HG03064 (cell line): ENCODE measurements around the gene MCC.

Source experiments
- ATAC-seq: cut with Tn5 transposase; IDR thresholded peaks from one replicate; pipeline ENCODE4 v1.9.1; 2021; ENCODE audit warnings: low read depth; ENCODE audit not compliant: unreplicated experiment

Gene MCC

DNA sequence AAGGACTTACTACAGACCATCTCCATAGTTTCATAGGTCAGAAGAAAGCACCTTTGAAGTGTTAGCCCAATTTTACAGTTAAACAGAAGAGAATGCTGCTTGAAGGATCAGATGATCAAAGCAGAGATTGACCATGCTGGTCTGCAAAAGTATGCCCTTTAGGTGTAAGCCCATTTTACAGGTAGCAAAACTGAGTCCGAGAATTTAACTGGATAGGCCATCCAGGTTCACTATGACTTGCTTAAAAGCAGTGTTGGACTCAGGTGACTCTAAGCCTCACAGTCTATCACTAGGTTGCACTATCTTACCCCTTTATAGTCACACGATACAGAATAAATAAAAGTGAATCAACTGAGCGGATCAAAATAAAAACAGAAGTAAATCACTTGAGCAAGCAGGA is 299.0 kb downstream of the MCC start:
- ATAC-seq = no peak

DNA sequence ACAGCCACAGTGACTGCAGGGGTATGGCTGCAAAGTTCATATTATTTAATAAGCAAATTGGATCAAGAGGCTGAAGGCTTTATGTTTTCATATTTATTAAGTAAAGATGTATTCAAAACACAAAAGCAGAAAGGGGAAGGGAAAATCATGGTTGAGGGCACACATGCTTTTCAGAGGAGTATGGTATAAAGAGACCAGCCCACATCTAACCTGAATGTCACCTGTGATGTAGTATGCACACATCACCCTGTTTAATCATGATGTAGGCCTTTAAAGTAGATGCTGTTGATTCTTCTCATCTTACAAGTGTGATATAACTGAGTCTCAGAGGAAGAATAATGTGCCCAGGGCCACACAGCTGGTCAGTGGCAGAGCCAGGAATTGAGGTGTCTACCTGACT is 299.8 kb downstream of the MCC start:
- ATAC-seq = no peak

DNA sequence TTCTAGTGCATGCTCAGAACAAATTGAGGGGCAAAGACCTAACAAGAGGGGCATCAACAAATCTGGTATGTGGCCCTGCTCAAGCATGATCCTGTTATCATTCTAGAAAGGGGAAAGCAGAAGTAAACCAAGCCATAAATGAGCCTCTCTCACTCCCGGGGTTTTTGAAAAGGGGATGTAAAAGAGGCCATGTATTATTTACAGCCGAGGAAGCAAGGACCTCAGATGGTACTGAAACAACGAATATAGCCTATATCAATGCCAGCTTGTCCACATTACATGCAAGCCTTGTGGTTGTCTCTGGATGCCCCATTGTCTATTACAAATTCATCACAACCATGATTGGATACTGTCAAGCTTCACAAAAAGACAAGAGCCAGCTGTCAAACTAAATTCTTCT is 300.3 kb downstream of the MCC start:
- ATAC-seq = no peak

DNA sequence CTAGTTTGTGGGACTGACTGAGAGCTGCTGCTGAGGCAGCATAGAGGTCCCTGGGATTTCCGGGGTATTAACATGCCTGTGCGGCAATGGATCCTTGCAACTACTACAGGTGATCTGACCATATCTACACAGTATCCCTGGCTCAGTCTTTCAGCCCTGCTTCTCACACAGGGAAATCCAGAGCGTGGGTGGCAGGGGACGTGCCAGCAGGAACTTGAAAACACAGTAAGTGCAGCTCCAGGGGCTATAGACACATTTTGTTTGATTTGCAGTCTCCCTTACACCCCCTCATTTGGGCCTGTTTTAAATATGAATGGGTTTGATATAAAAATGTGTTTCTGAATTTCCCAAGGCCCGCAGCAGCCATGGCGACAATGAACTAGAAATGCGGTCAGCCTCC is 302.2 kb downstream of the MCC start:
- ATAC-seq = no peak

DNA sequence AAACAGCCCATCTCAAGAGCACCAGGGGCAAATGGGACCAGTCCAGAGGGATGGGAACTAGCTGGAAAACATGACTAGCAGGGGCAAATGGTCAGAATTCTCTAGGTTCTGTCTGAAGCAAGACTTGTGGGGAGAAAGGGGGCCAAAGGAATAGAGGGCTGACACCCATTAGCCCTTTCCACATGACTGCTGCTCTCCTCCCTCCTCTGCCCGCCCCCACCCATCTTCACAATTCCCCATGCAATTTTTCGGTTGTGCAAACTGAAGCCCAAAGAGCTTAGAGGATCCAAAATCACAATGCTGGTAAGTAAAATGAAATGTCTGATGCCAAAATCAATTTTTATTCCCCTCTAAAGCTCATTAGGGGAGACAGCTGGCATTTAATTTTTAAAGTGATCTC is 304.6 kb downstream of the MCC start:
- ATAC-seq = no peak

DNA sequence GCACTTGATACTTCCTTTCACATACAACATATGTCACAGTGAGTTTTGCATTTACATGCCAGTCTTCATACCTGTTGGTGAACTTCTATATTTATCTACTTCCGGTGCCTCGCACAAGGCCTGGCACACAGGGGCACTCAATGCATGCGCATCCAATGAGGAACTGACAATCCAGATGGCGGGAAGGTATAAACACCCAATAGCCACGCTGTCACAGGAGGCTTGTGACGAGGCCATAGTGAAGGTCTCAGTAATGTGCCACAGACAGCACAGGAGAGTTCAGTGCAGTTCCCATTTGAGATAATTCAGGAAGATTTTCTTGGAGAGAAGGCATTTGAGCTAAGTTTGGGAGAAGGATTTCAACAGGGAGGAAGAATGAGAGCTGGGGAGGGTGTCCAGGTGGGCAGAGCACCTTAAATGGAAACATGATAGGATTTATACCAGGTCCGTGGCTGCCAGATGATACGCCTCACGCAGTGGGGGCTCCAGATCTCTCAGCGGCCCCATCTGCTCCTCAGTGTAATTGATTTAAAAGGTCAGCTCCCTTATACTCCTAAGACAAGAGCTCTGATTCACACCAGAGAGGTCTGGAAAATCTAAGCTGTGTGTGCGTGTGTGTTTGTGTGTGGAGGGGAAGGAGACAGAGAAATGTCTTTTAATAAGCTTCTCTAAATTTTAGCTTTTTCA is 305.5 kb downstream of the MCC start:
- no peak for ATAC-seq

DNA sequence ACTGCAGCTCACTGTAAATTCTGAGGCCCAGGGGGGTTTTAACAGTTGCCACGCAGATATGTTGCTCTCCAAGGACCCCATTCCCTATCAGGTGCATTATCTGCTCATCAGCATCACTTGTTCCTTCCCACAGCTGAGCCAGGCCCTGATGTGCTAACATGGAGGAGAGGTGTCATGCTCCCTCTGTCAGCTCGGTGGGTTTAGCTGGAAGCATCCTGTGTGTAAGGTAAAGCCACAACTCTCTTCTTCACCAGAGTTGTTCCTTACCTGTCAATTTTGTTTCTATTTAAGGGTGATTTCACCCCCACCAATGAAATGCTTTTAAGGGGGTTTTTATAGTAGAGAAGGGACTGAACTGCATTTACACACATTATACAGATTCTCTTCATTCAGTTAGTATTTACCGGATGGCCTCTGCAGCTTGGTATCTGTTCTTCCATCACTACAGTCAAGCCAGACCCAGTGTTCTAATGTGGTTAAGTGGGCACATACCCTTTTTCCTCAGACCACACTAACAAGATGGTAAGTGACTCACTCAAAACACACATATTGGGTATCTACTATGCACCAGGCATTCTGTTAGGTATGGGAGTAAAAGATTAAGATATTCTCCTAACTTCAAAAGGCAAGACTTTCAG is 306.3 kb downstream of the MCC start:
- no peak for ATAC-seq

DNA sequence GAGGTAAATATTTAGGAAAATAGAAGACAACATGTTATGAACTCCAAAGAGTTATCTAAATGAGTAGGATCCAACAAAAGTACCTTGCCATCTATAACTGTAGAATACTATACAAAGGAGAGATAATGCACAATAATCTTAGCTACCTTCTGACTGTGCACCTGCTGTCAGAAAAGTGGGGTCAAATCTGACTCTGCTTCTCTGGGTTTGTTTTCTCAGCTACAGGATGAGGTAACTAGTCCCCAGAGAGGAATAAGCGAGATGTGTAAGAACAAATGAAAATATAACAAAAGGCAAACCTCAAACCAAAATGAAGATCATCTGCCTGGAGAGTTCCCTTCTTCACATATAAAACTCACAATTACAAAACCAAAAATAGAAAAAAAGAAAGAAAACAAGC is 306.8 kb downstream of the MCC start:
- no peak for ATAC-seq

DNA sequence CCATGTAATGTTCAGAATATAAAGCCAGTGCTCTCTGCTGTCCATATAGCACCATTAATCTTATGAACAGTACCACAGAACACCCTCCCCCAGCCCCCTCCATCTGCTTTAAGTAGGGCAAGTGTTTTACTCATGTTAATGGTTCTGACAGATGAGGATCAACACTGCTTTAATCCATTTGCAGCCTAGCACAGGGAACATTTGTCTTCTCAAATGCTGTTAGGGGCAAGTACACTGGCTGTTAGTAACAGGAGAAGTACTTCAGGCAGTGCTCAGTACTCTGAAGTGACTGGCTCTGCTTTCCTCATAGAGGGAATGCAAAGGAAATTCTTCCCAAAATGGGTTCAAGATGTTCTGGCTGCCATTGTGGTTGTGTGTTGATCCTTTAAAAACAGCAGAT is 309.1 kb downstream of the MCC start:
- no peak for ATAC-seq

DNA sequence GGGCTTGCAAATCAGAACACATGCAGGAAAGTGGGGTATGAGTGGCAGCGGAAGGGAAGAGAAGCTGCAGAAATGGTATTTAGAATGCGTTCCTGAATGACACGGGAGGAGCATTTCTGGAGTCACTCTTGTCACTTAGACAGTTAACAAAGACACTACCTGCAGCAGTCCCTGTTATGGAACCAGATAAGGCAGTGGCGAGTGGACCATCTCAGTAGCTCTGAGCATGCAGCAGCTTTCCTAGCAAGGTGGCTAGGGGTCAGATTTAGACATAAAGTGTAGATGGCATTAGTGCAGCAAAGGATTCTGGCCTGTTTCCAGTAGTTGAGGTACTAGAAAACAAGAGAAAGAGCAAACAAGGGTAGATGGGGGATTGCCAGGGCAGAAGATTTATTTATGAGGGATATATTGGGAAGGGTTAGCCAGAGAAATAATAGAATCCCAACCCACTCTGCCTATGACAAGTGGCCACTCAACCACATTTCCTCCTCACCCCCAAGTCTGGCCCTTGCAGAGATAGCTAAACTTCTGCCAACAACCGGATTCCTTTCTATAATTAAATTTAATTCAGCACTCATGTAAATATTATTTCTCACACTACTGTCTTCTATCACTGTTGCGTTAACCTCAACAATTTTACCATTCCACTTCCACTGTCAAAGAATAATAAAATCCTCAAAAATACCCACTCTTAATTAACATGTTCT is 310.0 kb downstream of the MCC start:
- no peak for ATAC-seq

DNA sequence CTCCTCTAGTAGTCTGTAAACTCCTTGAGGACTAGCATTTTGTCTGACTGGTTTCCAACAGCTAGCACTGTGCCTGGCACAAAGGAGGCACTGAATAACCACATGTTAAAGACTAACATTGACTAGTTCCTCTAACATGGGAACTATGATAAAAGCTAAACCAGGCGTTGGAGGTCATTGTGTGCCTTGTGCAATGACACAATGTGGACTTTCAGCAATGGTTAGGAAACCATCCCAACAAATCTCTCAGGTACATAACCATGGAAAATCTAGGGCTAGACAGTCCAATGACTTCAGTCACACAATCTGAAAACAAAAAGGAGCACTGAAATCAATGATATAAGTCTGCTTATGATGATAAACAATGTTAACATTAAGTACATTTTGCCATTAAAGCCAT is 311.0 kb downstream of the MCC start:
- no peak for ATAC-seq

DNA sequence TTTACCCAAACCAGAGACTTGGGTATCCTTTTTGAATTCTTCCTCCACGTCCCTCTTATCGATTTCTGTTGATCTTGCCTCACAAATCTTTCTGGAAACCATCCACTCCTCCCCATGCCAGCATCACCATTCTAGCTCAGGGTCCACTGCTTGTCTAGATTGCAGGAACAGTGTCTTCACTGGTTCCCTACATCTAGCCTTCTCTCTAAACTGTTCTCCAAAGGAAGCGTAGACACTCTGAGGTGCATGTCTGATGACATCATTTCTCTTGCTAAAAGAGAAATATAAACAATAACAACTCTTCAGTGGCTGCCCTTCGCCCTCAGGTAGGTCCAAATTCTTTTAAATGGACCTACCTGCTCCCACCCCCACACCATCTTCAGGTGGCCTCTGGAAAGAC is 311.5 kb downstream of the MCC start:
- no peak for ATAC-seq

DNA sequence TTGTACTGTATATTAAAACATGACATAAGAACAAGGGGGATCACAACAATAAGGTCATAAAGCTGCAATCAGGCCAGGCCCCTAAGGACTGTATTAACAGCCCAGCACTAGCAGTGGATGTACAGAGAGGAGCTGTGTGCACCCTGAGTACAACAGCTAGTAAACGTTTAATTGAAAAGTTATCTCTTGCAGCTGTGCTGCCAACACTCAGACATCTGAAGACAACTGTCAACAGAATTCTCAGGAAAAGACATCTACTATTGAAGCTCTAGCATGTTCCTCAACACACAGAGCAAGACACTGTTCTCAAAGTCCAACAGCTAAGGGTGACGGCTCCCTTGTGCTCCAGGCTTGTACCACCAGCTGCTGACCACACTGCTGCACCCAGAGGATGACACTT is 312.1 kb downstream of the MCC start:
- ATAC-seq = no peak

DNA sequence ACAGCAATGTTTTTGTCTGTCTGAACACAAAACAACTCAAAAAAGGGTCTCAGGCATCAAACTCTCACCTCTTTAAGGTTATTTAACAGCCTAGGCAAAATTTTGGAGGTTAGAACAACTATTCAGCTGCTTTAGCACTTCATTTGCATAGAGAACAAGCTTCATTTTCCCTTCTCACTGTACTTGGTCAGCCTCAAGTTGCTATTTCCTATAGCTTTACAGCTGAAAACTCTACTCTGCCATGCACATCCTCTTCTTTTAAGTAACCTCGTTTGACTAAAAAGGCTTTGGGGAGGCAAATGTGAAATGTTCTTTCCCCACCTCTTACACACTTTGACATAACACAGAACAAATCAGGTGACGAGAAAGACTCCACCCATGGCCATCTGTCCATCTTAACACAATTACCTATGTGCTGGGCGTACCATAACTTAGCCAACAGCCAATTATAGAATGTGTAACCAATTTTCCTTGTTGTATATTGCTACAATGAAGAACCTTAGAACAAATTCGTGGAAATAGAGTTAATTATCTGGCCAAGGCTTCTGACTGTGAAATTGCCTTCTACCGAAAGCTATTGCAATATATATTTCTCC is 315.9 kb downstream of the MCC start:
- ATAC-seq = no peak

DNA sequence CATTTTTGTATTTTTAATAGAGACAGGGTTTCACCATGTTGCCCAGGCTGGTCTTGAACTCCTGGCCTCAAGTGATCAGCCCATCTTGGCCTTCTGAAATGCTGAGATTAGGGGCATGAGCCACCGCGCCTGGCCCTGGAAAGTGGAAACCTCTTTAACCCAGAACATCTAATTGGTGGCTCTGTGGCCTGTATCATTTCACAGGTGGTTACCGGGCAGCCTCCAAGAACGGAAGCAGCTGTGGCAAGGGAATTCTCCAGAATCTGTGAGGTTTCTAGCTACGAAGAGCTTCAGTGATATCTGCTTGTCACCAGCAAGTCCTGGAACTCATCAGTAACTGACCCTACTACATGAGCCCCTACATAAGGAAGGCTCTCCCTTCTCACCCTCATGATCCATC is 316.7 kb downstream of the MCC start:
- ATAC-seq = no peak

DNA sequence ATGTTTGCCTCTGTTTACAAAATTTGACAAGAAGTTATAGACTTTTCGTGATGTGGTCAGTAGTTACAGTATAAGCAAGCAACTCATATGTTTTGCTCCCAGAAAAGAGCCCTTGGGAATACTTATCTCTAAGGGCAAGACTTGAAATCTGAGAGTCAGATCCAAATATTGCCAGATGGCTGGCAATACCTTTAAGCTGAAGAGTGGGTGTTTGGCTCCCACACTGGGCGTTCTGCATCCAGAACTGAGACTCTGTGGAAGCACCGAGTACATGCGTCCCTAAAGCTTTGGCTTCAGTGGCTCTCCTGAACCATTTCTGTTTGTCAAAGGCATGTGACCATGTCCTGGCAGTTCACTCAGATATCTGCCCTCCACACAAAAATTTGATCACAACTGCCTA is 317.5 kb downstream of the MCC start:
- ATAC-seq = no peak

DNA sequence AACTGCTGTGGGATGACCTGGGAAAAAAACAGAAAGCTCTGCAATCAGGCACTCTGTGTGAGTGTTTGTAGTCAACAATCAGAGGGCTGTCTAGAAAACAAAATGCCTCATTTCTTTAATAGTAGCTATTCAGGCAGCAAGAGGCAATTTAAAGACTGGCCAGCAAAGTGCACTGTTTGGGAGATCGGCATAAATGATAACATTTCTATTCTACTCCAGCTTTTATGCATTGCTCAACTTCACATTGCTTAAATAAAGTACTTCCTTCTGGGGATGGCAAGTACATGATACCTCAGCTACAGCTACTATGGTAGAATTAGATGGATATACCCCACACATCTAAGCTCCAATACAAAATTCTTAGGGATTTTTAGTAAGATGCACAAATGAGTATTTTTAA is 318.5 kb downstream of the MCC start:
- ATAC-seq = no peak

DNA sequence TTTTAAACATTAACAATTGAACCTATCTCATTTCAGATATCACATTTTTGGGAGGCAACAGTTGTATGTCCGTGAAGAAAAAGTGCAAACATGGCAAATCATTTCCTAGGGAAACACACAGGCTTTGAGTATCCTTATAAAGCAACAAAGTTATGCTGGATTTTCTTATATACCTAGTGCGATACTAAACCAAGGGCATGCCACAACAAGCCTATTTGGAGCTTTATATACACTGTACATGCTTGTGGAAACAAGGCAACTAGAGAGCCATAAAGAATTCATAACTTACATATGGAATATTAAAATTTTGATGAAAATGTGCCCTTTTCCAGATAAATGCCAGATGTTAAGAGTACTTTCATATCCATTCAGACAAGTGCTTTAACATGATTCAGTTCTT is 320.3 kb downstream of the MCC start:
- ATAC-seq = no peak

DNA sequence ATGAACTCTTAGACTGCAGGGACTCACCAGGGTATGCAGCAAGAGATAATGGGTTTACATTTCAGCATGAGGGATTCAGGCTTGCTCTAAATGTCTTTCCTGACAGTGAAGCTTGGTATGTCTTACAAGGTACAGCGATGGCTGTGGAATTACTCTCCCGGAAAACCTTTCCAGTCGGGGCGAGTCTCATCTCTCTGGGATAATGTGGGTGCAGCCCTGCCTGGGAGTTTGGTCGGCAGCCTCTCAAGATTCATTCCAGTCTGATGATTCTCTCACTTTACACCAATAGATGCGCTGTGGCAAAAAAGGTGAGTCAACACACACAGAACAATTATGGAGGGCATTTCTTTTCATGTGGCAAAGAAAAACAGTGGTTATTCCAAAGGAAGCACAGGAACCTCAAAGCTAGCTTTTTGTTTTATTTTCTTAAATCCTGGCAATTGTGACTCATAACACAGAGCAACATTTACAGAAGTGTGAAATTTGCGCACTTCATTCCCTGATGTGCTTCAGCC is 321.3 kb downstream of the MCC start:
- no peak for ATAC-seq

DNA sequence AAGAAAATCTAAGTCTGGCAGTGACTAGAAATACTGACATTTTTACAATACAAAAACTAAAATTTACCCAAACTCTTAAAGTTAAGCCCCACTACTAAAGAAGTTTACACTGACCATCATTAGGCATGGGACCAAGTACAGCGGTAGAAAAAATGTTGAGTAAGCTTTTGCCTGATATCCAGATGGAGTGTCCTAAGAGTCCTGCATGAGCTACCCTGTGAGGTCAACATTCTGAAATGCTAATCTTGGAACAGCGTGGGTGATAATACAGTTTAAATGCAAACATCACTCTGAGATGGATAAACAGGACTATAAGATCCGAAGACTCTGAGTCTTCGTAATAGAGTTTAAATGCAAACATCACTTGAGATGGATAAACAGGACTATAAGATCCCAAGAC is 322.0 kb downstream of the MCC start:
- no peak for ATAC-seq

DNA sequence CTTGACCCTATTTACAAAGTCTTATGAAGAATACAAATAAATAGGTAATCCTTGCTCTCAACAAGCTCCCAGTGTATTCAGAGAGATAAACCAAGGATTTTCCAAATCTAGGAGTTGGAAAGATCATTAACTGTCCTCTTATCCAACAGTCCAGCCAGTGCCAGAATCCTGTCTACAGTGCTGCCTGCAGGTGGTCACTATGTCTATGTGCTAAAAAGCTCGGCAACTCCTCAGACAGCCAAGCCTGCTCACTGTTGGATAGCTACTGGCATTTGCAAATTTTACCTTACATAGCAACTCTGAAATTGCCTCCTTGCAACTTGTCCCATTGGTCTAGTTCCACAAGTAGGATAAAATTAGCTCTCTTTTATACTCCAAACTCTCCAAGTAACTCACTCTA is 324.2 kb downstream of the MCC start:
- no peak for ATAC-seq

DNA sequence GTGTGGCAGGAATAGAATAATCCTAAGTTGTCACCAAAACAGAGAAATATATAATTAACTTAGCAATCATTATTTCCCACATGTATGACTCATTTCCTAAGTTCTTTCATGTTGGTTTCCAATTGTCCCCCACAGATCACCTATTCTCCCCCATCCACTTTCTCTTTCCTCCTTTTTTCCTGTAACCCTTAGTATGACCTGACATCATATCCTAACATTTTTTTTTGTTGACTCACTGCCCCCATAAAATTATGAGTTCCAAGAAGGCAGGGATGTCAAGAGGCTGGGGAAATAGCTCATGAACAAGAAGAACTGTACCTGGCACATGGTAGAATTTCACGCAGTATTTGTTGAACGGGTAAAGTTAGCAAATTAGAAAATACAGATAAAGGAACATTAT is 324.9 kb downstream of the MCC start:
- ATAC-seq = no peak
